Neuronal stem cell (in vitro differentiated cells): ENCODE results near the gene HERC2.
"Not testable (repeated sequence)": the region's sequence is repeated elsewhere in the genome, so short reads cannot be mapped to it uniquely, and the experiment has no call there.

Source experiments
- DNase-seq: peaks from one replicate; pipeline ENCODE4 v3.0.0-alpha.2; 2013; ENCODE audit warnings: low spot score
- H2AFZ ChIP-seq: one replicate; pipeline ENCODE4 v1.6.1; 2013; ENCODE audit warnings: mild to moderate bottlenecking, low read length, inconsistent platforms
- H2AK5ac ChIP-seq: 2 replicates; pipeline ENCODE4 v1.6.1; 2013; ENCODE audit warnings: low read depth, mild to moderate bottlenecking, inconsistent platforms, low read length, moderate library complexity, mixed read lengths
- H2BK120ac ChIP-seq: 2 replicates; pipeline ENCODE4 v1.6.1; 2013; ENCODE audit warnings: low read depth, mild to moderate bottlenecking, inconsistent platforms, low read length, moderate library complexity, mixed read lengths
- H2BK12ac ChIP-seq: one replicate; pipeline ENCODE4 v1.6.1; 2013; ENCODE audit warnings: low read length, inconsistent platforms
- H2BK15ac ChIP-seq: 2 replicates; pipeline ENCODE4 v1.6.1; 2013; ENCODE audit warnings: mild to moderate bottlenecking, low read length, inconsistent platforms, mixed read lengths
- H2BK5ac ChIP-seq: one replicate; pipeline ENCODE4 v1.6.1; 2013; ENCODE audit warnings: inconsistent platforms, mild to moderate bottlenecking, low read length, moderate library complexity
- H3K14ac ChIP-seq: one replicate; pipeline ENCODE4 v1.6.1; 2013; ENCODE audit warnings: low read length, inconsistent platforms
- H3K18ac ChIP-seq: 2 replicates; pipeline ENCODE4 v1.6.1; 2013; ENCODE audit warnings: low read length, inconsistent platforms
- H3K23ac ChIP-seq: 2 replicates; pipeline ENCODE4 v1.6.1; 2013; ENCODE audit warnings: low read depth, mild to moderate bottlenecking, mixed read lengths, low read length, inconsistent platforms; ENCODE audit not compliant: poor library complexity
- H3K27ac ChIP-seq: replicated peaks from 3 replicates; pipeline ENCODE4 v1.5.1; 2013; ENCODE audit warnings: low read length, inconsistent platforms
- H3K27me3 ChIP-seq, 3 experiments: 2 replicates each; pipeline ENCODE4 v1.6.1; 2013; ENCODE audit warnings: low read length in 3 of 3, mild to moderate bottlenecking in 2 of 3, inconsistent platforms in 1 of 3, low read depth in 1 of 3, mixed read lengths in 1 of 3, moderate library complexity in 1 of 3; ENCODE audit not compliant: control insufficient read depth in 3 of 3, insufficient read depth in 3 of 3
- H3K36me3 ChIP-seq, 2 donors: replicated peaks in 1 of 2; 2 replicates each; pipeline ENCODE4 v1.6.1; 2013; ENCODE audit warnings: low read length in 2 of 2; ENCODE audit not compliant: control insufficient read depth in 2 of 2, insufficient read depth in 2 of 2
- H3K4ac ChIP-seq: 2 replicates; pipeline ENCODE4 v1.6.1; 2013; ENCODE audit warnings: inconsistent platforms, mild to moderate bottlenecking, low read length, moderate library complexity
- H3K4me1 ChIP-seq, 2 donors: 1 replicate in 1 of 2; 2 replicates in 1 of 2; pipeline ENCODE4 v1.6.1; 2013; ENCODE audit warnings: low read length in 2 of 2, low read depth in 1 of 2; ENCODE audit not compliant: control insufficient read depth in 2 of 2, insufficient read depth in 1 of 2
- H3K4me2 ChIP-seq: one replicate; pipeline ENCODE4 v1.6.1; 2013; ENCODE audit warnings: mild to moderate bottlenecking, low read length, inconsistent platforms; ENCODE audit not compliant: insufficient read depth, poor library complexity, severe bottlenecking
- H3K4me3 ChIP-seq, 2 donors: 2 replicates each; pipeline ENCODE4 v1.5.1; 2013; ENCODE audit warnings: low read length in 2 of 2, mild to moderate bottlenecking in 2 of 2, inconsistent platforms in 1 of 2, moderate library complexity in 1 of 2
- H3K79me1 ChIP-seq: one replicate; pipeline ENCODE4 v1.6.1; 2013; ENCODE audit warnings: low read depth, mild to moderate bottlenecking, inconsistent platforms, low read length, moderate library complexity
- H3K9ac ChIP-seq: one replicate; pipeline ENCODE4 v1.6.1; 2013; ENCODE audit warnings: mild to moderate bottlenecking, low read depth, low read length, inconsistent platforms; ENCODE audit not compliant: poor library complexity
- H3K9me3 ChIP-seq, 2 donors: replicated peaks in 1 of 2; 2 replicates each; pipeline versions ENCODE3 to v1.6.1; 2013; ENCODE audit warnings: low read length in 2 of 2, mild to moderate bottlenecking in 2 of 2, inconsistent platforms in 1 of 2, low read depth in 1 of 2, mixed read lengths in 1 of 2, moderate library complexity in 1 of 2; ENCODE audit not compliant: control insufficient read depth in 2 of 2, insufficient read depth in 1 of 2
- H4K8ac ChIP-seq: one replicate; pipeline ENCODE4 v1.6.1; 2013; ENCODE audit warnings: low read depth, mild to moderate bottlenecking, inconsistent platforms, low read length, moderate library complexity
- H4K91ac ChIP-seq: one replicate; pipeline ENCODE4 v1.6.1; 2013; ENCODE audit warnings: low read length, low read depth, mild to moderate bottlenecking, inconsistent platforms; ENCODE audit not compliant: poor library complexity
- whole genome bisulfite sequencing, 2 donors: extraction: QIAGEN DNeasy Blood & Tissue Kit; methylation state at CpG; one replicate each; pipeline ENCODE4 v1.1.7; 2013; ENCODE audit warnings: missing lambda C conversion rate in 2 of 2, mixed read lengths in 1 of 2; ENCODE audit not compliant: insufficient read length in 2 of 2, insufficient replicate concordance in 1 of 2; ENCODE audit errors: extremely low coverage in 2 of 2; 5-methylcytosine and 5-hydroxymethylcytosine counted together

HERC2 gene

GRCh38 chr15:28296814-28297213, 25.2 kb downstream of the HERC2 start:
- not testable (repeated sequence) for H2AK5ac ChIP-seq, H3K4me3 ChIP-seq, H2BK120ac ChIP-seq, H2BK5ac ChIP-seq, H3K23ac ChIP-seq, H3K9me3 ChIP-seq, H3K18ac ChIP-seq, H3K4ac ChIP-seq, H3K9ac ChIP-seq, H2BK15ac ChIP-seq, H3K4me1 ChIP-seq, H3K4me2 ChIP-seq, DNase-seq, H3K14ac ChIP-seq, H3K27me3 ChIP-seq, H4K91ac ChIP-seq, H3K27ac ChIP-seq, H2BK12ac ChIP-seq, H3K79me1 ChIP-seq, H4K8ac ChIP-seq, H2AFZ ChIP-seq
- H3K36me3 ChIP-seq: peaks cover 0 to 28% of the 10 kb centered on the region in 2 donors
- WGBS, 2 donors: no CpG with 5 or more reads among the region's 4 CpGs

- not testable (repeated sequence) for H3K14ac ChIP-seq, H3K23ac ChIP-seq, H3K4me2 ChIP-seq, H3K79me1 ChIP-seq, H3K4me3 ChIP-seq, H3K4me1 ChIP-seq, H3K18ac ChIP-seq, H2BK12ac ChIP-seq, H2BK15ac ChIP-seq, H3K27ac ChIP-seq, H3K4ac ChIP-seq, H4K8ac ChIP-seq, H4K91ac ChIP-seq, H3K27me3 ChIP-seq, H3K9ac ChIP-seq, DNase-seq, H2BK5ac ChIP-seq, H2AK5ac ChIP-seq, H2AFZ ChIP-seq, H2BK120ac ChIP-seq
- WGBS, 2 donors: no CpG with 5 or more reads among the region's 3 CpGs
- peaks cover 4 to 44% of the 10 kb centered on the region in 2 donors for H3K36me3 ChIP-seq
- peaks cover 1 to 11% of the 10 kb centered on the region in 2 donors for H3K9me3 ChIP-seq
Observed at GRCh38 chr15:28295009-28295563, 26.9 kb downstream of the HERC2 start.

GRCh38 chr15:28294560-28294959, 27.4 kb downstream of the HERC2 start:
- Histone ChIP-seq H3K9me3 (peaks cover 4 to 16% of the 10 kb centered on the region in 2 donors), H3K36me3 (peaks cover 8 to 49% of the 10 kb centered on the region in 2 donors)
- DNase-seq, H3K4ac ChIP-seq, H4K8ac ChIP-seq, H3K18ac ChIP-seq, H3K4me1 ChIP-seq, H3K27me3 ChIP-seq, H2AK5ac ChIP-seq, H3K4me2 ChIP-seq, H3K27ac ChIP-seq, H2BK15ac ChIP-seq, H3K79me1 ChIP-seq, H2BK120ac ChIP-seq, H3K4me3 ChIP-seq, H2BK12ac ChIP-seq, H2AFZ ChIP-seq, H2BK5ac ChIP-seq, H3K9ac ChIP-seq, H3K23ac ChIP-seq, H3K14ac ChIP-seq, H4K91ac ChIP-seq: not testable (repeated sequence)
- no CpG with 5 or more reads among the region's 10 CpGs for WGBS, 2 donors

GRCh38 chr15:28289694-28290463, 32.1 kb downstream of the HERC2 start:
- Histone ChIP-seq H3K18ac (no peak overlapping the region), H3K4me3 (no peak overlapping the region), H3K27ac (no peak overlapping the region), H2AK5ac (no peak overlapping the region), H2BK120ac (no peak overlapping the region), H3K79me1 (no peaks in the 10 kb centered on the region), H3K27me3 (no peaks in the 10 kb centered on the region), H3K9ac (no peak overlapping the region), H3K9me3 (peaks cover 4 to 27% of the 10 kb centered on the region in 2 donors), H4K91ac (no peak overlapping the region), H2BK12ac (no peak overlapping the region), H3K36me3 (peaks cover 8 to 47% of the 10 kb centered on the region in 2 donors), H3K14ac (no peak overlapping the region), H3K23ac (no peak overlapping the region), H4K8ac (no peak overlapping the region), H3K4ac (no peak overlapping the region), H3K4me1 (peaks cover 2 to 11% of the 10 kb centered on the region in 2 donors), H2AFZ (no peak overlapping the region), H3K4me2 (no peak overlapping the region), H2BK5ac (no peak overlapping the region), H2BK15ac (no peak overlapping the region)
- WGBS, 2 donors: no CpG with 5 or more reads among the region's 10 CpGs
- DNase-seq: no peak
